GM18951 (cell line): ENCODE results near the gene OR6Q1.

Source experiments
- POLR2A ChIP-seq: IDR thresholded peaks from 4 replicates; pipeline ENCODE4 v1.6.1; 2011; ENCODE audit warnings: mild to moderate bottlenecking; ENCODE audit not compliant: insufficient read length, insufficient read depth; ENCODE audit errors: extremely low read depth
- in situ Hi-C: fragments of 300-500 bp; cut with MboI; formaldehyde crosslinking; loops from one replicate; pipeline ENCODE4 v1.12.0; 2022; ENCODE audit warnings: low sequenced_read_pairs, mixed read lengths, inconsistent platforms; ENCODE audit not compliant: unreplicated experiment

OR6Q1 gene

DNA sequence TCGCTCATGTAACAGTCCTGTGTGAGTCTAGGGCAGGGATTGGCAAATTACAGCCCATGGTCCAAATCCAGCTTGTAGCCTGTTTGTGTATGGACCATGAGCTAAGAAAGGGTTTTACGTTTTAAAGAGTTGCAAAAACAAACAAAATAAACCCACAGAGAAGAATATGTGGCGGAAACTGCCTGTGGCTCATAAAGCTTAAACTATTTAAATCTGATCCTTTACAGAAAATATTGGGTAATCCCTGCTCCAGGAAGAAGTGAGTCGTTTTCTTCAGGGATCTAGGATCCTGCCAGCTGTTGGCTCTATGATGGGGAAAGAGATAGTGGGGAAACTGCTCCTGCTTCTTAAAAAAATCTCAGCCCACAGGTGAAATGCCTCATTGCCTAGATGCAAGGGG is 3.4 kb upstream of the OR6Q1 start:
- no peak for TF ChIP-seq POLR2A
- in situ Hi-C loops = no loop called here

- TF ChIP-seq POLR2A = no peak
- in situ Hi-C loops = no loop called here
Observed at GRCh38 chr11:58028687-58029411, 1.9 kb upstream of the OR6Q1 start.

- in situ Hi-C loops = no loop called here
- TF ChIP-seq POLR2A = no peak
Observed at GRCh38 chr11:58034471-58034870, 3.7 kb downstream of the OR6Q1 start.

DNA sequence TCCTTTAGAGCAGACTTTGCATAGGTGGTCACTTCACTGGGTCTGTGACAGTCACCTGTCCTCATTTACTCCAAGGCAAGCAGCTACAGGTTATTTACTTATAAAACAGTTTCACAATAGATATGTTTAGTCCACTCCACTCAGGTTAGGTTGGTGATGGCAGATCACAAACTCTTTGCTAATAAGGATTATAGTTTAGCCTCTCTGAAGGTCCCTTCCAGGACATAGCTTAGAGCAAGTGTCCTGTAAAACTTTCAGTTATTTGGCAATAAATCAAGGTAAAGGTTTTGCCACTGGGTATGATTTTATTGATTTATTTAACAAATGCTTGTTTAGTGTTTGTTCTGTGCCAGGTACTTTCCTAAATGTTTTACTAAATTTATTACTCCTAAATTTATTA is 8.8 kb downstream of the OR6Q1 start:
- TF ChIP-seq POLR2A = no peak
- in situ Hi-C loops = no loop called here

GRCh38 chr11:58043379-58043778 is 12.6 kb downstream of the OR6Q1 start:
- in situ Hi-C loops = no loop called here
- TF ChIP-seq POLR2A = no peak

DNA sequence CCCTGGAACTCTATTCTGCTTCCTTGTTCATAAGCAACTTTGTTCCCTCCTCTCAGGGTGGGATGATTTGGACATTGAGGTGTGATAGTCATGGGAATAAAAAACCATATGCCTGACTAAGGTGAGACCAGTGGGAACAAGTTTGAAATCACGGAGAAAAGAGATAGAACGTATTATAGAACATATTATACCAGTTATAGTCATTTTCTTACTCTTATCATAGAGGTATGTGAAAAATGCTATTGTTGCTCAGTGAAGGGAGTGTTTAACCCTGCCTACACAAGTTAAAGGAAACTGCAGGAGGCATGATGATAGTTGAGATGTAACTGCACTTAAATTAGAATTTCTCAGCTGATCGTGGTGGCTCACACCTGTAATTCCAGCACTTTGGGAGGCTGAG is 15.5 kb downstream of the OR6Q1 start:
- TF ChIP-seq POLR2A = no peak
- in situ Hi-C loops = no loop called here

DNA sequence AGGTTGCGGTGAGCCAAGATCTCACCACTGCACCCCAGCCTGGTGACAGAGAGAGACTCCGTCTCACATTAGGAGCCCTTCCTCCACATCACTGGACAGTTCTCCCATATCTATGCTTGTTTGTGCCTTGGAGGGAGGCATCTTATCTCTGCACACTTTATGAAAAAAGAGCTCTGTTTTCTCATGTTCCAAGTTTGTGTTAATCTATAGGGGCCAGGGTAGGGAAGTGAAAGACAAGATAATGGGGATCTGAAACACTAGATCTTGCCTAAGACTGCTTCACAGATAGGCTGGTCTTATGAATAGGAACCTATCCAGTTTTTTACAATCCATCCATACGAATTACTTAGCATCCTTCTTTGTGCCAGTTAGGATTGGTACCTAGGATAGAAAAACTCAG is 17.1 kb downstream of the OR6Q1 start:
- in situ Hi-C loops = no loop called here
- no peak for TF ChIP-seq POLR2A

DNA sequence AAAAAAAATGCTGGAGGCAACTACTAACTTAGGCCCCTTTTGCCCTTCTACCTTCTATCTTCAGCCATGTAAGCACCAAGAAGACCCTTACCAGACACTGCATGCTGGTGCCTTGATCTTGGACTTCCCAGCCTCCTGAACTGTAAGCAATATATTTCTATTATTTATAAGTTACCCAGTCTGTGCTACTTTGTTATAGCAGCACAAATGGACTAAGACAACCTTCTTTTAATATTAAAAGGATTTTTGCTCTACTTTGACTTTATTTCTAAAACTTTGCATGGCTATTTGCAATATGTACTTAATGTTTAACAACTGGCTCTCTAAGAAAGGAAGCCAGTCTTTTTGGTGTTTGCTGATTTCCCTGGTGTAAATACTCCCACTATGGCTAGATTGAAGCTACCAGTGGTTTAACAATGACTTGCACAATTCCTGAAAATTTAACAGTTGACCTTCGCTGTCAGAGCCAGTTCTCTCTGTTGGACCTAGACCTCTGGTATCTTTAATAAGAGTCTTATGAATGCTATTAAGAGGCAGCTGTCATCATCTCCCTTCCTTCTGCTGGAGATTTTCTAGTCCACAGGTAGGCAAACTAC is 25.2 kb downstream of the OR6Q1 start:
- in situ Hi-C loops = no loop called here
- no peak for TF ChIP-seq POLR2A

GRCh38 chr11:58057481-58057880 is 26.7 kb downstream of the OR6Q1 start:
- no peak for TF ChIP-seq POLR2A

DNA sequence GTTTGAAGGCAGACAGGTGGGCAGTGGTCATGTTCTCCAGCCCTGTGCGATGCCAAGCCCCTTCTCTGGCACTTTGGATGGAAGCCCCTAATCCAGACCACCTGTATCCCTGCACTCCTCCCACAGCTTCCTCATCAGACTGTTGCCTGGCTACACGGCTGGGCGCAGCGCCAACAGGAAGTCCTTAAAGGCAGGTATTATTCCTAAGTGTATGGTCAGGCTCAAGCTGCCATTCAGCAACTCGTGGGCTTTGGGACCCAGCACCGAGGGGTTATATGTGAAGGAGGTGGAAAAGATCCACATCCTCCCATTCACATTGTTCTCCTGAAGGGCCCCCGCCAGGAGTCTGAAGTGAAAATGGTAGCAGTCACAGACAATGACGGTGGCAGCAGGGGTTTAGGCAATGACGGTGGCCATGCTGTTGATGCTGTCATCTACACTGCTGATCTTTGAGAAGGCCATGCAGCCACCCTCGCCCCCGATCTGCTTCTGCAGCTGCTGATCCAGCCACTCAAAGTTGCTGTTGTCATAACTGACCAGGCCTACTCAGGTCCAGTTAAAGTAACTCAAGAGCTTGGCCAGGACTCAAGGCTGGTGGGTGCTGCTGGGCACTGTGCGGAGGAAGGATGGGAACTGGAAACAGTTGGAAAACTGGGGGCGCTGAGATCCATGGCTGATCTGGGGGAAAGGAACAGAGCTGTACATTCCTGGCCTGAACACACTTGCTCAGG is 27.7 kb downstream of the OR6Q1 start:
- TF ChIP-seq POLR2A = no peak
- in situ Hi-C loops = no loop called here

More at GRCh38 chr11:58057481-58057880, 26.7 kb downstream of the OR6Q1 start:
- in situ Hi-C loops = no loop called here

- in situ Hi-C loops = no loop called here
- TF ChIP-seq POLR2A = no peak
Observed at GRCh38 chr11:58059007-58059350, 28.2 kb downstream of the OR6Q1 start.

DNA sequence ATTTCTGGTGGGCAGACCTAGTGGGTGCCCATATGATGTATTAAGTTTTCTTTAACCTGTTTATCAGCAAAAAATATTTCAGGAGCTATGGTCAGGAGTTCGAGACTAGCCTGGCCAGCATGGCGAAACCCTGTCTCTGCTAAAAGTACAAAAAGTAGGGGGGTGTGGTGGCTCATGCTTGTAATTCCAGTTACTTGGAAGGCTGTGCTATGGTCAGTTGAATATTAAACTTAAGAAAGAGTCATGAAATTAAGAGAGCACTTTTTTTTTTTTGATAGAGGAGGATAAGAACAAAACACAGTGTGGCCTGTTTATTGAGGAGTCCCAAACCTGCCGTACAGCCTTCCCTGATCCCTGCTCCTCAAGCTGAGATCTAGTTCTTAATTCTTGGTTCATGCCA is 29.8 kb downstream of the OR6Q1 start:
- no peak for TF ChIP-seq POLR2A
- in situ Hi-C loops = no loop called here

DNA sequence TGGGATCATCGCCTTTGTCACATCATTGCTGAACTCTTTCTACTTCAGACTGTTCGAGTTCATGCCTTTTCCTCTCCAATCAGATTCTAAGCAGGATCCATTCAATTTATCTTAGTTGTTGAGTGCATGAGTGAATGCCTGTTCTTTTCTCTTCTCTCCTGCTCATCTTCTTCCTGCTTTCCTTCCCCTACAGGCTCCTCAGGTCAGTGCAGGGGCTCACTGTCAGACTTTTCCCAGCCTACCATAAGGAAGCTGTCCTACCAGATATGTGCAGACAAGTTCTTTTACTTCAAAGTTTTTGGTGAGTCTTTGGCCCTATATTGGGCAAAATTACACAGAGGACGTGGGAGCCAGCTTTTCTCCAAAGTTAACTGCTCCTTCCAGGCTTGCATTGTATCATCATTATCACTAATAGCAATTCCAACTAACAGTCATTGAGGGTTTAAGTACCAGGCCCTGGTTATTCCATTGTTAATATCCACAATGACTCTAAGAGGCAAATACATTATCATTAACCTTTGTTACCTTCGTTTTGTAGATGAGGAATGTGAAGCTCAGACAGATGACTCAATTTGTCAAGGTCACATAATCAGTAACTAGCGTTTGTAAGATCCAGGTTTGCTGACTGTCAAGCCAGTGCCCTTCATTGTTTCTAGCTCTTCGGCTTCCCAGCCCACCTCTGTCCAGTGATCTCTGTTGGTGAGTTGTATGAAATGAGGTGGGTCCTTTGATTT is 30.4 kb downstream of the OR6Q1 start:
- in situ Hi-C loops = no loop called here
- TF ChIP-seq POLR2A = no peak
